ENCODE data around the gene HS6ST3.
"Not testable (repeated sequence)": the region's sequence is repeated elsewhere in the genome, so short reads cannot be mapped to it uniquely, and the experiment has no call there.

The HS6ST3 gene

DNA sequence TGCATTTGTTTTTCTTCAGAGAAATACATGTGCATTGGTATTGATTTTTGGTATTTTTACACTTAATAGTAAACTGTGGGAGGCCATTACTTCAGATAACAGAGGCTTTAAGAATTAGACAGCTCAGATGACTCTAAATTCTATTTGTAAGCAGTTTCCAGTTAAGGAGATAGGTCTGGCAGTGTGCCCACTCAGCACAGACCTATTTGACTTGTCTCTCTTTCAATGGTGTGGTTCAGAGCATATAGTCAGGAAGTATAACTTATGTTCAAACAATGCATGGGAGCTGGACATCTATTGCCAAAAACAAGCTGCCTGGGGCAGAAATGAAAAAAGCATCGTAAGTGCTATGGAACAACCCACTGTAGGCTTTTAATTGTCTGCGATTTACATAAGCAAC lies 370.7 kb downstream of the HS6ST3 start:
- no peak for DNase-seq

DNA sequence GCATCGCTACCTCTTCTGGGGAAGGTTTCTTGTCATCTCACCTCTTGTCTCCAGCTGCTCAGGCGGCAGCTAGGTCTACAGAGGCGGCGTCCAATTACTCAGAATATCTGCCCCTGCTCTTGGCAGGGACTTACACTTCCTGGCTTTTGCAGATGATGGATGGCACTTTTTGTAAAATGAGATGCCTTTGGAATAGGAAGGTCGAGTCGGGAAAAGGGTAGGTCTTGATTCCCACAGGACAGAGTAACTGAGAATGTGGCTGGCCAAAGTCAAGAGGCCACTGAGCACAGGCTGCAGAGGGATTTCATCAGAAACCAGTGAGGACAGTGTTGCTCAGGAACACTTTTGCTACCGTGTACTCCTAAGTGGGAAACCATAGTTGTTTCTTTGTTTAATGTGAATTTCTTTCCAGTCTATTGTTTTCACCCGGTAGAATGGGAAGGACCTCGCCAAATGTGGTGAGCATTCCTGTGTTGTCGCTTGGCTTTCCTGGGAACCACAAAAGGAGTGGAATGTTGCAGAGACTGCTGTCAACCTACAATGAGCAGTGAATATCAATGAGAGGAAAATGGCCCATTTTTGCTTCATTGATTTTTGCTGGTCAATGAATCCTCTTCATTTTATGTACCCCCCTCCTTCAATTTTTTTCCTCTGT lies 383.7 kb downstream of the HS6ST3 start:
- DNase-seq: no peak

DNA sequence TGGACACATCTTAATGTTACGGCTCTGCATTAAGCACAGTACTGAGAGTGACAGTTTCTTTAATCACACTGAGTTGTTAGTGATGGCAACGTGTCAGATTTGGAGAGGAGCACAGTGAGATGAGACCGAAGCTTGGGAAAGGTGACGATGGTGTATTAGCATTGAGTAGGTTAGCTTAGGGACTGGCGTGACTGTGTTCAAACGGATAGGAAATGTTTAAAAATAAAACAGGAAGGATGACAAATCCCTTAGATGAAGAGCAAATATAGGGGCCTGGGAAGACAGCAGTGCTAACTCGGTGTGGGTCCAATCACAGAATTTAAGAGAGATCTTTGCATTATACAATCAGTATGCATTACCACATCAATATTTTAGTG lies 384.3 kb downstream of the HS6ST3 start:
- no peak for DNase-seq

DNA sequence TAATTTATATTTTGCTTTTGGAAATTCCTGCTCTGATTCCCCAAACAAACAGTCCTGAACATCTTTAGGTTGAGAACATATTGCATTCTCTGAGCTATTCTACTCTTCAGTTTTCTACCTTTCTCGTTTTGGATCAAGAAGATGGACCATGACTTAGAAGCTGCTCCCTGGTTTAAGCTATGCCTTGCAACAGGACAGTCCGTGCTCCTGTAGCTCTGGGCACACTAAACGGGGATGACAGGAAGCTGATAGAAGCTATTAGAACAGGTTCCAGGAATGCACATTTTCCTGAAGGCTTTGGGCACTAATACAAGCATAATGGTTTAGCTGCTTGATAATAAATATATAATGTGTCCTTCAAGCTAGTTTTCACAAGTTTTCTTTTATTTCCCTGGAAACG lies 385.2 kb downstream of the HS6ST3 start:
- no peak for DNase-seq

DNA sequence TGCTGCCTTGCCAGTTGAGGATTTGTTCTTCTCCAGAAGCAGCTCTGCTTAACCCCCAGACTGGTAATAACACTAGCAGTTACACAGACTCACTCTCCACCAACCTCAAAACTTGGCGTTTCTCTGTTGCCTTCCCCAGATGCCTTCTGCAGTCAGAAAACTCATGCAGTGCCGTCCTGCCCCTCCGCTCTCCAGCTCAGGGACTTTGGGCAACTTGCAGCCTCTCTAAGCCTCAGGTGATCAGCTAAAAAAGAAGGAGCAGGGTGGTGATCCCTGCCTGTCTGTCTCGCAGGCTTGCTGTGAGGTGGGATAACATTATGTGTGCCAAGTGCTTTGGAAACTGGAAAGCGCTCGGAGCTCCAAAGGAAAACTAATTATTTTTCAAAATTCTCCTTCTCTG lies 391.6 kb downstream of the HS6ST3 start:
- no peak for DNase-seq

DNA sequence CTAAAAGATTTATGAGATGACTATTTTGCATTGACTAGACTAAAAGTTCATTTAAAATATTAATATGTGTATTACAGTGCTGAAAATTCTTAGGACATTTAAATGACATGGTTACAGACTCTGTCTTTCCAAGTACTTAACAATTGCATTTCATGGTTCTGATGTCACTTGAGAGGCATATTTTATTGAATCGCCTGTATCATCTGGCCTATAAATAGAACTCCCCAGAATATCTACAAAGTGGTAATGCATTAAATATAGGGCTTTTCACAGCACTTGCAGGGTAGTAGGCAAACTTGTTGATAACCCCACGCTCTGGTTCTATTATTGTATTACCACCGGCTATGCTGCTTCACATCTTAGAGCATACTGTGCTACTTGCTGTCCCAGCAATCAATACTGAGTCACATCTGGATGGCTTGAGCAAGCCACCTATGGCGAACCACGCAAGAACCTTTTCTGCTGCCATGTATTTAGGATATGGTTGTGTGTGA lies 400.6 kb downstream of the HS6ST3 start:
- no peak for DNase-seq

DNA sequence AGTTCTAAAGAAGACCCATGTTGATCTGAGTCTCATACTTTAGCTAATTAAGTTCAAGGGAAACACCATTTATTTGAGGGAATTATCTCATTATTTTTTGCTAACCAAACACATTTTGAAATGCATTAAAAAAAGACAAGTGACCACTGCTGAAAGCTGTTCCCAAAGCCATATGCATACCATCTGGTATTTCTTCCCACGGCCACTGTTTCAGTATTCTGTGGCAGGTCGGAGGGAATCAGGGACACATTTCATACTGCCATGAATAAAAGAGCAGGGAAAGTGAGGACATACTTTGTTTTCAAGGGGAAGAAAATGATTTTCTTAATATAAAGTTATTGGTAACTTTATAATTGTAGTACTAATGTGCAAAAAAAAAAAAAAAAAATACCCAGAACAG lies 401.2 kb downstream of the HS6ST3 start:
- DNase-seq: no peak

DNA sequence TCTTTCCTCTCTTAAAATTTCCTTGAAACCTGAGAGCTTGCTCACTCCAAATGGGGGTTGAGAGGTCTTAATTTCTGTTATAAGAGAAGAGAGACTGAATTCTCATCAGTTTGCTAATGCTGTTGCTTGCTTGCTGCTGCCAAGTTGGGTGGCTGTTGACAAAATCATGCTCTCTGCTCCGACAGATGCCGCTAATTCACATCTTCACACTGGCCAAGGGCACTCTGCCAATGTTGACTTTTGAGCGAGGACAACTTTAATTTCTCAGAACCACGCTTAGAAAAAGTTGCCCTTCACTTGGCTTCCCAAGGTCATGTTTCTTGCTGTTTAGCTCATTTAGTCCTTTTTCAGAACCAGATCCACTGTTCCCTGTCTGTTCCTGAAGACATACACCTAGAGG lies 402.9 kb downstream of the HS6ST3 start:
- no peak for DNase-seq

DNA sequence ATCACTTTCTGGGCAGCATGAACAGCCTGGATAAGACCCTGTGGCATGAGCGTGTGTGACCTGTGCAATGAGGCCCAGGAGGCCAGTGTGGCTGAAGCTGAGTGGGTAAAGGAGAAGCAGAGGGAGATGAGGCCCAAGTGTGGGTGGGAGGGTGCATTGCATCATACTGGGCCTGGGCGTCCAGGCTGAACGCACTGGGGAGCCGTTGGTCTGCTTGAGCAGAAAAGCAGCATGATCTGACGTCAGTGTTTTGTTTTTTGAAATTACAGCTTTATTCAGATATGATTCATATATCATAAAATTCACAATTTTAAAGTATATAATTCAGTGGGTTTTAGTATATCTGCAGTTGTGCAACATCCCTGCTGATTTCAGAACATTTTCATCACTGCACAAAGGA lies 409.7 kb downstream of the HS6ST3 start:
- DNase-seq: no peak

DNA sequence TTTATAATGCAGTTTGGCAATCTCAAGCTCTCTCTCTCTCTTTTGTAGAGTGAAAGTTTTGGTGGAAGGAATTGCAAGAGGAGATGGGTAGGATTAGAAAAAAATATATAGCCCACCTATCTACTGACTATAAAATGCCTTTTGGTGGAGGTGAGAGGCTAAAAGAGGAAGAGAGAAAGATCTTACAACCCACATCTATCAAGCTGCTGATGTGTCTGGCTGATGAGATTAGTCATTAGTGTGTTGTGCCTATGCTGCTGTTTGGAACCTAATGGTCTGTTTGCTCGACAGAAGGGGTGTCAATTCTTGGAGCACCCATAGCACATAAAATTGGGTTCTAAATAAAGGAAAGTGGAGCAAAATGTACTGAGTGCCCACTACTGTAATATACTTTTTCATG lies 411.0 kb downstream of the HS6ST3 start:
- DNase-seq: no peak

DNA sequence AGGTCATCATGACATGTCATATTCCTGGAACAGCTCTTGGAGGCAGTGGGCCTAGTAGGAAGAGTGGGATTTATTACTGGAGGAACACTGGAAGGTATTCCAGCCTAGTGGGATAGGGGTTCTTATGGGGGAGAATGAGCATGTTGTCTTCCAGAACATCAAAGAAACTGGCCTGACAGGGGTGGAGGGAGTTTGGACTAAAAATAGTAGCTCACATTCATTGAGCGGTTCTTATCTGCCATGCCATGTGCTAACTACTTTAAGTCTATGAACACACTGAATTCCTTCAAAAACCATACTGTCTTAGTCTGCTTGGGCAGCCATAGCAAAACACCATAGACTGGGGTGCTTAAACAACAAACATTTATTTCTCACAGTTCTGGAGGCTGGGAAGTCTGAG lies 413.6 kb downstream of the HS6ST3 start:
- DNase-seq: no peak

DNA sequence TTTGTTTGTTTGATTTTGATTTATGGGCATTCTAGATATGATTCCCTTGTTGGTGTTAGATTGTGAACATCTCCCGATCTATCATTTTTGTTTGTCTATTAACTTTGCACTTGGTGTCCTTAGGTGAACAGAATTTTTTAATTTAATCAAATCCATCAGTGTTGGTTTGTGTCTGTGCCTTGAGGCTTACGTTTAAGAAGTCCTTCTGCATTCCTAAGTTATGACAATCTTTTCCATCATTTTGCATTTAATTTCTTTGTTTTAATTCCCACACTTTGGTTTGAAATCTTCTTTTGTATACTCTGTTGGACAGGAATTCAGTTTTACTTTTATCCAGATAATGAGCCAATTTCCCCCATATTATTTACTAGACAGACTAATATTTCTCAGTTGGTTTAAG lies 421.7 kb downstream of the HS6ST3 start:
- DNase-seq: no peak

DNA sequence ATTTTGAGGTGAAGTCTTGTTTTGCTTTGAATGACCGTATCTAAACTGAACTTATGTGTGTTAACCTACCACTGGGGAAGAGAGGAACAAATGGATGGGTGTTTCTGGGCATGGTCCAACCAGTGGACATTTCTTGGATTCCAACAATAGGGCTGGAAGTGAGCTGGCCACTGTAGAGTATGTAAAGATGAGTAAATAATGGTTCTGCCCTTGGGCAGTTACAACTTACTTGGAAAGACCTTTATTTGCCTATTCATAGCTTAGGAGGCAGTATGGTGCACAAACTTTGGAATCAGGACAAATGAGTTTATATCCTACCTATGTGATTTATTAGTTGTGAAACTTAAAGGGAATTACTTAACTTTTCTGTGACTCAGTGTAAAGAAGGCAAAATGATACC lies 429.5 kb downstream of the HS6ST3 start:
- DNase-seq: no peak

DNA sequence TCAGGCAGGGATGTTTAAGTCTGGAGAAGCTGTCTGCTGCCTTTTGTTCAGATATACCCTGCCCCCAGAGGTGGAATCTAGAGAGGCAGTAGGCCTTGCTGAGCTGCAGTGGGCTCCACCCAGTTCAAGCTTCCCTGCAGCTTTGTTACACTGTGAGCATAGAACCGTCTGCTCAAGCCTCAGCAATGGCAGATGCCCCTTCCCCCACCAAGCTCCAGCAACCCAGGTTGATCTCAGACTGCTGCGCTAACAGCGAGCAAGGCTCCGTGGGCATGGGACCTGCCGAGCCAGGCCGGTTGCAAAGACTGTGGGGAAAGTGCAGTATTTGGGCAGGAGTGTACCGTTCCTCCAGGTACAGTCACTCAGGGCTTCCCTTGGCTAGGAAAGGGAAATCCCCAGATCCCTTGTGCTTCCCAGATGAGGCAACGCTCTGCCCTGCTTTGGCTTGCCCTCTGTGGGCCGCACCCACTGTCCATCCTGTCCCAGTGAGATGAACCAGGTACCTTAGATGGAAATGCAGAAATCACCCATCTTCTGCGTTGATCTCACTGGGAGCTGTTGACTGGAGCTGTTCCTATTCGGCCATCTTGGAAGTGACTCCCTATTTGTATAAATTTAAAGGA lies 434.6 kb downstream of the HS6ST3 start:
- DNase-seq: not testable (repeated sequence)

DNA sequence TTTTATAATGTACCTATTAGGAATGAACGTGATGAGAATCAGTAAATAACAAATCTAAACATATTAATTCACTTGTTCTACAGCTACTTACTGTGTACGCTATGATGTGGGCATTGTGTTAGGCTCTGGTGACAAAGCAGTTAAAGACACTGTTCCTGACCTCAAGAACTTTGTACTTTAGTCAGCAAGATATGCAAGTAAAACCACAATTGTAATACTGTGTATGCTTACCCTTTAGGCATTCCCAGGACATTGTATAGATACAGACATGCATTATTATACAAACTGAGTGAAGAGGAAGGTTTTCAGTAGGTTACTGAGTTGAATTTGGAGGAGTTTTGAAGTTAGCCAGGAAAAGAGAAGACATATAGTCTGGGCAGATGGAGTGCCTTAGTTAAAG lies 435.8 kb downstream of the HS6ST3 start:
- no peak for DNase-seq

DNA sequence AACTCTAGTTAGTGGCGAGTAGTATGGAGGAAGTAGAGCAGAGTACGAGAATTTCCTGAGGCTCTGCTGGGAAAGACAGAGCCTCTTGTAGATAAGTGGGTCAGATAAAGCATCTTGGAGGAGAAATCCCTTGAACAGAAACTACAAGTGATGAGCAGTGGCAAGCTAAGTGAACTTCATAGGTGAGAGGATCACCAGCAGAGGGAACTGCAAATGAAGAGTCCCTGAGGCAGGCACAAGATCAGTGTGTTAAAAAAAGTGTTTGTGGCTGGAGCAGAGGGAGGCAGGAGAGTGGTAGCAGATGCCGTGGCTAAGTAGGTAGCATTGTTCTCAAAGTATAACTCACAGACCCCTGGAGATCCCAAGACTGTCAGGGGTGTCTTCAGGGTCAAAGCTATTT lies 437.6 kb downstream of the HS6ST3 start:
- no peak for DNase-seq

DNA sequence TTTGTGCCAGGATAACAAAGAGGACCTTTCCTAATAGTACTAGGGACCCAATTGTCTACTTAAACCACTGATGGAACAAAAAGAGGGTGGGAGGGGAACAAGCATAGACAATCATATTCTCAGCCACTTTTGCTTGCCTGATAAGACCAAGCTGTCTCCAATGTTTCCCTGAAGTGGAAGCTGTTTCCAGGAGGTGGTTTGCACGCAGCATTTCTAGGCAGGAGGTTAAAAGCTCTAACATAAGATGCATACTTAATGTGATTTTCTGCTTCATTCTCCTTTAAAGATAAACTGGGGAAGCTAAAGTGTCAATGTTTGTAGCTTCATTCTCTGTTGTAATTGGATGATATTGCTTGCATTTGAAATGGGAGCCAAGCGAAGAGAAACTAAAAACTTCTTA lies 442.9 kb downstream of the HS6ST3 start:
- DNase-seq: no peak

DNA sequence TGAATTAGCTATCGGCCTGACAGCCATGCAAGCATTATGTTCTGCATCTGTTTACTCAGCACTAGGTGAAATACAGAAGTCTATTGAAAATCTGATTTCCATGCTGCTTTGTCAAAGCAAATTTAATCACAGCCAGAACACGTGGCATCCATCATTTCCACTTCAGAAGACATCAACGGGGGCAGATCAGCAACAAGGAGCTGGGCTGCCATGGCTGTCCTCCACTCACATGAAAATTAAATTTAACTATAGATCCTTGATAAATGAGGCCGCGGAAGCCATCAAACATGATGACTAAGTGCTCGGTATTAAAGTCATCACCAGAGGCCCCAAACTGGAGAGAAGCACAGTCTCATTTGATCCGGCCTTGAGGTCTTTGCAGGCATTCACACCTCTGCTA lies 443.5 kb downstream of the HS6ST3 start:
- no peak for DNase-seq

DNA sequence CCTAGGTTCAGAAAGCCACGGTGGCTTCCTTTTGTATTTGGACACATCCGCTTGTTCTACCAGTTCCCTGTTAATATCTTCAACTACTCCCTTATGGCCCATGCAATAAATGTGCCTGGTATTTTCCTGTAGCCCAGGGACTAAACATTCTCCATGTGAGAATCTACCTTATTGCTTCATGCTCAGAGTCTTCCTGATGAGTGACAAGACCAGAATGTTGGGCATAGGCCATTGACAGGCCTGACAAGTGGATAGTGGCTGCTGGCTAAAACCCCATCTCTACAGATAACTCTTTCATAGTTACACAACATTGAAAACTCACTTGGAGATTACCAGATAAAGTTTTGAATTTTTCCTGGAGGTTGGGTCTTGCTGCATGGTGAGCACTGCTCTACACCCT lies 449.9 kb downstream of the HS6ST3 start:
- DNase-seq: no peak

DNA sequence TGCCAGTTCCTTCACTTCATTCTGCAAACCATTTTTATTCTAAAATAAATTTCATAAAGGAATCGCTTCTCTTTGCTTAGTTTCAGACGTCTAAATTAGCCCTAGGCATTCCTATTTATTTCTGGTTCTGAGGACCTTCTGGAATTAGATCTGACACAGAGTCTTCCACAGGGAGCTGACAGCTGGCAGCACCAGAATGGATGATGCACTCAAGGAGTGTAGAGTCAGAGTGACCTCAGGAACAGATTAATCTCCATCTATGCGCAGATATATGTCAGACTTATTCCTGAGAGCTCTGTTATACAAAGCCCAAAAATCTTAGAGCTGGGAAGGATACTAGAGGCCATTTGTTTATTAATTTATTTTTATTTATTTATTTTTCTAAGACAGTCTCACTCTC lies 450.8 kb downstream of the HS6ST3 start:
- no peak for DNase-seq

DNA sequence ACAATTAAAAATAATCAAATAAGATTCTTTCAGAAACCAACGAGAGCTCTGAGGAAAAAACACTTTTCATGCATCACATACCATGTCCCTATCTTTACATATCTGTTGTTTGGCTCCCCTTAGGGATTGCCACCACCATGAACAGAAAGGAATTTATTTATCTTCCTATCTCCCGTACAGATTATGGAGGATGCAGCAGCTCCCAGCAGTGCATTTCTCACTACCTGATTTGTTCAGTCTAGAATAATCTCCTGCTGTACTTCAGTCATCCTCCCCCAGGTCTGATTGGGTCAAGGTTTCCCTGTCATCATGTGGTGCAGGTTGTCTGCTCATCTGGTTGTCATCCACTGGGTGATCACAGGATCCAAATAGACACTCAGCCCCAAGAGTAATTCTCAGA lies 453.1 kb downstream of the HS6ST3 start:
- no peak for DNase-seq

DNA sequence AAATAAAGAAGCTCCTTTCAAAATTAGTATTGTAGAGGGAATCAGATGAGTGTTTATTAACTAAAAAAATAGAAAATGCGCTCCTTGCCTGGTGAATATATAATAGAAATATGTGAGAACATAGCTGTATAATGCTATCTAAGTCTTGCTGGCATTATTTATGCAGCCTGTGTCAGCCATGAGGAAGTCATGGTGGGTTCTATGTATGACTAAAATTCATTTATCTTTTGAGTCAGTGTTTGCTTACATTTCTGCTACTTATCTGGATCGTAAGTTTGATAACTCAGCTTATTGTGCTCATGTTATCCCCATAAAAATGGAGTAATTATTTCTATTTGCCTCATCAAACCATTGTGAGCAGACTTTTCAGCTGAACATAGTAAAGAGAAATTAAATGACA lies 455.1 kb downstream of the HS6ST3 start:
- DNase-seq: no peak

DNA sequence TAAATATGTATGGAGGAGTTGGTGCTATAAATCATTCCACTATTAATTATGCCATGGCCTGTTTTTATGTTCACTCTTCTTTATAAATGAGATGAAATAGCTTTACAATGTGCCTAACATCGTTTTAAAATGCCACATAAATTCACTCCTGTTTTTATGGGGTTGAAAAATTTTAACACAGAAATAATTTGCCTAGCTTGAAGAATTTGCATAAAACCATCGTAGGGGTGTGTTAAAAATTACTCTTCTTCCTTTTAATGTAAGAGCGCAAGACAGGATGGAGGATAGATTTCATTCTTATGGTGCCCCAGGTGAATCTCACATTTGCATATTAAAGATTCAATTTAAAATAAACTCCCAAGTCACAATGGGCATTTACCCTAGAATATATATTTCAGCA lies 456.6 kb downstream of the HS6ST3 start:
- DNase-seq: no peak

DNA sequence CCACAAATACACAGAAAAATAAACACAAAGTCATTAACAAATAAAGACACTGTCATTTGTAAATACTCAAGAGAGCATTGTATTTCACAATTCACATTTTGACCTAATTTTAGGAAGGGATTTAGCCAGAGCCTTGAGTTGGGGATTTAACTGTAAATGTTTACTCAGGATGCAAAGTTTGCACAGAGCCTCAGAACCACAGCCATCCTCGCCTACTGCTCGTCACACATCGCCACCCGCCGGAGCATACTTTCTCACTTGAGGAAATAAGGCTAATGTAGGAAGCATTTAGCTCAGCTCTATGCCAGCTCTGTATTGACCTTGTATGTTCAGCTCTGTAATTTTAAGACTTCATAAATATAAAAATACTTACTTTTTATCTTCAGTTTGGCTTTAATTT lies 461.6 kb downstream of the HS6ST3 start:
- DNase-seq: no peak

DNA sequence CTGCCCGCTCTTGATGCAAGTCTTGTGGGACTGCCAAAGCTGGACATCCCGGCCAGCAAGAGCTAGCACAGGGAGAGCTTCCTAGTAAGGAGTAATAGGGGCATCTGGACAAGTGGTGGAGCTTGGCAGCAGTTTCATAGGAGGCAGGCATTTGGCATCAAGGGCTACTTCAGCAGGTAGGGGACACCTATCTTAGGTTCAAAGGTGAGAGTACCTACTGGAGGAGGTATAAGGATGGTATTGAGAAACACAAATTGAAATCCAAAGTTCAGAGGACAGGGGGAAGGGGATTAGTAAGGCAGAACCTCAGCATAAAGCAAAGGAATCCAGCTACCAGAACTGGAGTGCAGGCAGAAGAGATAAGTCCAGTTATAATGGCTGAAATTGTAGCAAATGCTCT lies 462.7 kb downstream of the HS6ST3 start:
- DNase-seq: no peak

All from NK-92 treated with Interleukin-12 subunit alpha and Interleukin-12 subunit beta, amount 100 ng/mL, for 24 hours (cell line).